Measurements from ENCODE around the gene NUTM2F. TPM values are rescaled to one million over a fixed set of nuclear protein-coding genes. Genes with fewer than 3 reads are reported as not detected.
"Not testable (repeated sequence)": the region's sequence is repeated elsewhere in the genome, so short reads cannot be mapped to it uniquely, and the experiment has no call there.

The NUTM2F gene
- total RNA-seq, 1 experiment from 2014 or later = not detected

DNA sequence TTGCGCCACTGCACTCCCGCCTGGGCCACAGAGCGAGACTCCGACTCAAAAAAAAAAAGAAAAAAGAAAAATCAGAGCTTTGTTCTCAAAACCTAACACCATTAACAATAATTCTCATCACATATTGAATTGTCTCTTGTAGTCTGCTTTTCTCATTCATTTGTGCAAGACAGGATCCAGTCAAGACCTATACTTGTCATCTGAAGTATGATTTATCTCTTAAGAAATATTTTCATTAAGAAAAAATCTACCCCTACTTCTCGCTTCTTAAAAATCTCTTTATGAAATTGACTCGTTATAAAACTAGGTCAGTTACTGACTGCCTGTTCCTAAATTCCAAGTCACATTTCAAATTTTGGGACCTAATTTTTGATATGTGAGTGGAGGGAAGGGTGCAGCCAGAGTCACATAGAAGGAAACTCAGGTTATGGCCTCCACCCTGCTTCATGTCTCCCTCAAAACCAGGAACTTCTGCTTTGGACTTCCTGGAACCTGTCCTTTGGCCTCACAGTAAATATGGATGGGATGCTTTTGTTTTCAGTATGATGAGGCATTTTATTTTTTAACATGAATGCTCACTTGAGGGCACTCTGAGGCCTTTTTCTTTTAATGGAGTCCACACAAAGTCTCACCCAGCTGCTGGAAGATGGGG, 50.4 kb downstream of the NUTM2F start:
- Histone ChIP-seq H2BK12ac (ENCODE audit: insufficient read length, low read depth, low read length) (no peak overlapping the region), H2AK5ac (ENCODE audit: insufficient read length, low read length) (no peak overlapping the region), H3K18ac (ENCODE audit: insufficient read length, low read depth, low read length) (no peak overlapping the region), H2BK5ac (ENCODE audit: insufficient read length, low read length) (no peak overlapping the region), H3K23me2 (ENCODE audit: insufficient read length, low read depth, low read length, poor library complexity, severe bottlenecking) (no peaks in the 10 kb centered on the region), H3K9ac (ENCODE audit: extremely low read depth, insufficient read length, low read length) (no peak overlapping the region), H3K27ac (ENCODE audit: insufficient read length, low read depth, low read length) (no peak overlapping the region), H3K9me3 (ENCODE audit: control insufficient read depth, low read depth, low read length) (no peaks in the 10 kb centered on the region), H3K4me1 (ENCODE audit: insufficient read depth, low read length) (no peaks in the 10 kb centered on the region), H4K5ac (ENCODE audit: insufficient read length, low read depth, low read length) (no peak overlapping the region), H4K91ac (ENCODE audit: insufficient read length, low read depth, low read length) (no peak overlapping the region), H2BK120ac (ENCODE audit: low read depth, low read length, poor library complexity, severe bottlenecking) (no peak overlapping the region), H3K23ac (ENCODE audit: insufficient read length, low read depth, low read length) (no peak overlapping the region), H3K79me1 (ENCODE audit: insufficient read depth, low read depth, low read length, poor library complexity, severe bottlenecking) (no peaks in the 10 kb centered on the region), H3K27me3 (ENCODE audit: insufficient read depth, low read length) (no peaks in the 10 kb centered on the region), H3K56ac (ENCODE audit: insufficient read length, low read depth, low read length) (no peak overlapping the region), H3K4ac (ENCODE audit: low read depth, low read length) (no peak overlapping the region), H3K4me2 (ENCODE audit: insufficient read depth, insufficient read length, low read length) (no peak overlapping the region), H2BK15ac (ENCODE audit: low read depth, low read length) (no peak overlapping the region), H4K20me1 (ENCODE audit: control insufficient read depth, insufficient read depth, insufficient read length) (no peaks in the 10 kb centered on the region), H4K8ac (replicated peaks; ENCODE audit: insufficient read length, low read depth, low read length) (no peak overlapping the region), H2BK20ac (ENCODE audit: low read depth, low read length, poor library complexity, severe bottlenecking) (no peak overlapping the region), H3T11ph (ENCODE audit: low read length) (no peak overlapping the region), H2AFZ (ENCODE audit: low read length) (no peak overlapping the region), H3K79me2 (ENCODE audit: insufficient read depth, low read length) (no peaks in the 10 kb centered on the region), H3K14ac (ENCODE audit: insufficient read depth, low read length) (no peak overlapping the region)
- no peaks in the 10 kb centered on the region for H3K27me3 Mint-ChIP-seq (ENCODE audit: low read depth)
- DNase-seq = no peak
- no peak overlapping the region for H3K27ac Mint-ChIP-seq
- peaks cover 34 to 37% (median 35%) of the 10 kb centered on the region in 3 experiments for H3K36me3 Mint-ChIP-seq (ENCODE audit: insufficient read depth in 1 of 3, low read depth in 3 of 3)
- no peak overlapping the region for H3K4me3 Mint-ChIP-seq
- peaks cover 9 to 11% of the 10 kb centered on the region in 2 experiments for H3K4me1 Mint-ChIP-seq
- TF ChIP-seq, protein P1, sequence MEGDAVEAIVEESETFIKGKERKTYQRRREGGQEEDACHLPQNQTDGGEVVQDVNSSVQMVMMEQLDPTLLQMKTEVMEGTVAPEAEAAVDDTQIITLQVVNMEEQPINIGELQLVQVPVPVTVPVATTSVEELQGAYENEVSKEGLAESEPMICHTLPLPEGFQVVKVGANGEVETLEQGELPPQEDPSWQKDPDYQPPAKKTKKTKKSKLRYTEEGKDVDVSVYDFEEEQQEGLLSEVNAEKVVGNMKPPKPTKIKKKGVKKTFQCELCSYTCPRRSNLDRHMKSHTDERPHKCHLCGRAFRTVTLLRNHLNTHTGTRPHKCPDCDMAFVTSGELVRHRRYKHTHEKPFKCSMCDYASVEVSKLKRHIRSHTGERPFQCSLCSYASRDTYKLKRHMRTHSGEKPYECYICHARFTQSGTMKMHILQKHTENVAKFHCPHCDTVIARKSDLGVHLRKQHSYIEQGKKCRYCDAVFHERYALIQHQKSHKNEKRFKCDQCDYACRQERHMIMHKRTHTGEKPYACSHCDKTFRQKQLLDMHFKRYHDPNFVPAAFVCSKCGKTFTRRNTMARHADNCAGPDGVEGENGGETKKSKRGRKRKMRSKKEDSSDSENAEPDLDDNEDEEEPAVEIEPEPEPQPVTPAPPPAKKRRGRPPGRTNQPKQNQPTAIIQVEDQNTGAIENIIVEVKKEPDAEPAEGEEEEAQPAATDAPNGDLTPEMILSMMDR (conservative IDR thresholded peaks at IDR 0.05) = no peak
- peaks cover 4 to 8% of the 10 kb centered on the region in 2 experiments; a peak in 4 of 5 replicates for H3K9me3 Mint-ChIP-seq
- WGBS (ENCODE audit: extremely low coverage, insufficient read length, low lambda C conversion rate) = 100% methylated on average over 2 of the region's 6 CpGs

DNA sequence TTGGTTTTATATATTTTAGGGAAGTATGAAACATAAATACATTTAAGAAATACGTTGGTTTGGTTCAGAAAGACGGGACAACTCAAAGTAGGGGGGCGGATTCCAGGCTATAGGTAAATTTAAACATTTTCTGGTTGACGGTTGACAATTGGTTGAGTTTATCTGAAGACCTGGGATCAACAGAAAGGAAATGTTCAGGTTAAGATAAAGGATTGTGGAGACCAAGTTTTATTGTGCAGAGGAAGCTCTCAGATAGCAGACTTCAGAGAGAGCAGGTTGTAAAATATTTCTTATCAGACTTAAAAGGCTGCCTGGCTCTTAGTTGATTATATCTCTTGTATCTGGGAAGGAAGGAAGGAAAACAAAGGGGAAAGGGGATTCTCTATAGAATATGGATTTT, 51.4 kb downstream of the NUTM2F start:
- H3K14ac ChIP-seq (ENCODE audit: insufficient read depth, low read length); H3K27me3 ChIP-seq (ENCODE audit: insufficient read depth, low read length); H3K4me3 Mint-ChIP-seq; DNase-seq; H3K23me2 ChIP-seq (ENCODE audit: insufficient read length, low read depth, low read length, poor library complexity, severe bottlenecking); H3T11ph ChIP-seq (ENCODE audit: low read length); H4K20me1 ChIP-seq (ENCODE audit: control insufficient read depth, insufficient read depth, insufficient read length); H3K4me1 ChIP-seq (ENCODE audit: insufficient read depth, low read length); H3K79me1 ChIP-seq (ENCODE audit: insufficient read depth, low read depth, low read length, poor library complexity, severe bottlenecking); H2AK5ac ChIP-seq (ENCODE audit: insufficient read length, low read length); H2BK12ac ChIP-seq (ENCODE audit: insufficient read length, low read depth, low read length); H3K4me2 ChIP-seq (ENCODE audit: insufficient read depth, insufficient read length, low read length); H3K9me3 ChIP-seq (ENCODE audit: control insufficient read depth, low read depth, low read length); H4K8ac ChIP-seq (replicated peaks; ENCODE audit: insufficient read length, low read depth, low read length); H3K9ac ChIP-seq (ENCODE audit: extremely low read depth, insufficient read length, low read length); H3K79me2 ChIP-seq (ENCODE audit: insufficient read depth, low read length); H3K4me1 Mint-ChIP-seq; H2BK120ac ChIP-seq (ENCODE audit: low read depth, low read length, poor library complexity, severe bottlenecking); H3K56ac ChIP-seq (ENCODE audit: insufficient read length, low read depth, low read length); H3K27ac Mint-ChIP-seq; H3K27me3 Mint-ChIP-seq (ENCODE audit: low read depth); H3K23ac ChIP-seq (ENCODE audit: insufficient read length, low read depth, low read length); H2BK20ac ChIP-seq (ENCODE audit: low read depth, low read length, poor library complexity, severe bottlenecking); H3K4ac ChIP-seq (ENCODE audit: low read depth, low read length); H4K5ac ChIP-seq (ENCODE audit: insufficient read length, low read depth, low read length); H3K27ac ChIP-seq (ENCODE audit: insufficient read length, low read depth, low read length); H3K9me3 Mint-ChIP-seq; H2BK5ac ChIP-seq (ENCODE audit: insufficient read length, low read length); H3K18ac ChIP-seq (ENCODE audit: insufficient read length, low read depth, low read length); H2AFZ ChIP-seq (ENCODE audit: low read length); H2BK15ac ChIP-seq (ENCODE audit: low read depth, low read length); H4K91ac ChIP-seq (ENCODE audit: insufficient read length, low read depth, low read length): not testable (repeated sequence)
- no CpG with 5 or more reads among the region's 4 CpGs for WGBS (ENCODE audit: extremely low coverage, insufficient read length, low lambda C conversion rate)
- H3K36me3 Mint-ChIP-seq (ENCODE audit: insufficient read depth in 1 of 3, low read depth in 3 of 3) = peaks cover 28 to 33% (median 33%) of the 10 kb centered on the region in 3 experiments
